ENCODE results near the gene NRAP.
A peak's percentile ranks its signal among the peaks of the same experiment; 100 is the strongest.

DNA sequence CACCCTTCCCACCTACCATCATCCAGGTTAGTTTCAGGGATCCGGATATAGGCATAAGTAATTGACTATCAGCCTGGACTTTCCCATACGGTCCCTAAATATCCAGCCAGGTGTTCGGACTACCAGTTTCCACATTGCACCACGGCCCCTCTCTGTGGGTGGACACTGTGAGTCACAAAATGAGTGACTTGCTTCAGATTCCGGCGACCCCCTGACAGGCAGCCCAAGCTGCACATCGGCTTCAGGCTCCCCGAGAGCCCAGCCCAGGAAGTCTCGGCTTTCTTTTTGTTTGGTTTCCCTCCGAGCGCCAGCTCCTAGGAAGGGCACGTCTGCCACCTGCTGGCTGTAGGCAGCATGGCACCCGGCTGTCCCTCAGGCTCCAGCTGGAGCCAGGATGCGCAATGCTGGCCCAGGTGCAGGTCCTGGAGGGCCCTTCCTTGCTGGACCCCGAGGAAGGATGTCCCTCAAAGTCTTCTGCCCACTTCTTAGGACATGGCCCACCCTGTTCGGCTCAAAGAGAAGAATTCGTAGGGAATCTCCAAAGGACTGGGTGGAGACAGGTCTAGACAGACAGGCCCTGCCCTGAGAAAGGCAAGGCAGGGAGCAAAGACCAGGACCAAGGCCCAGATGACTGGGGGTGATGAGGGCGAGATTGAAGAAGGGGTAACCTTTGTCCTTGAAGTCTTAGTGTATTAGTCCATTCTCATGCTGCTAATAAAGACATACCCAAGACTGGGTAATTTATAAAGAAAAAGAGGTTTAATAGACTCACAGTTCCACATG lies 100.3 kb downstream of the NRAP start:
- TF ChIP-seq, protein P1, sequence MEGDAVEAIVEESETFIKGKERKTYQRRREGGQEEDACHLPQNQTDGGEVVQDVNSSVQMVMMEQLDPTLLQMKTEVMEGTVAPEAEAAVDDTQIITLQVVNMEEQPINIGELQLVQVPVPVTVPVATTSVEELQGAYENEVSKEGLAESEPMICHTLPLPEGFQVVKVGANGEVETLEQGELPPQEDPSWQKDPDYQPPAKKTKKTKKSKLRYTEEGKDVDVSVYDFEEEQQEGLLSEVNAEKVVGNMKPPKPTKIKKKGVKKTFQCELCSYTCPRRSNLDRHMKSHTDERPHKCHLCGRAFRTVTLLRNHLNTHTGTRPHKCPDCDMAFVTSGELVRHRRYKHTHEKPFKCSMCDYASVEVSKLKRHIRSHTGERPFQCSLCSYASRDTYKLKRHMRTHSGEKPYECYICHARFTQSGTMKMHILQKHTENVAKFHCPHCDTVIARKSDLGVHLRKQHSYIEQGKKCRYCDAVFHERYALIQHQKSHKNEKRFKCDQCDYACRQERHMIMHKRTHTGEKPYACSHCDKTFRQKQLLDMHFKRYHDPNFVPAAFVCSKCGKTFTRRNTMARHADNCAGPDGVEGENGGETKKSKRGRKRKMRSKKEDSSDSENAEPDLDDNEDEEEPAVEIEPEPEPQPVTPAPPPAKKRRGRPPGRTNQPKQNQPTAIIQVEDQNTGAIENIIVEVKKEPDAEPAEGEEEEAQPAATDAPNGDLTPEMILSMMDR (IDR thresholded peaks at IDR 0.05; ENCODE audit: extremely low read depth in 1 of 2, insufficient read depth in 1 of 2, low read depth in 1 of 2, low read length in 2 of 2) = peak; percentile 97 to 99
- TF ChIP-seq POLR2A (IDR thresholded peaks at IDR 0.05; ENCODE audit: low read depth, low read length) (no peak), POLR2AphosphoS5 (IDR thresholded peaks at IDR 0.05; ENCODE audit: insufficient read depth, low read depth, low read length) (no peak), MYC (IDR thresholded peaks at IDR 0.05; ENCODE audit: low read depth, low read length) (no peak), EZH2 (IDR thresholded peaks at IDR 0.05; ENCODE audit: borderline replicate concordance, low read depth, low read length, severe bottlenecking) (no peak), FOS (IDR thresholded peaks at IDR 0.05; ENCODE audit: borderline replicate concordance, insufficient read depth, low read length) (no peak)
- TF ChIP-seq, protein P2, sequence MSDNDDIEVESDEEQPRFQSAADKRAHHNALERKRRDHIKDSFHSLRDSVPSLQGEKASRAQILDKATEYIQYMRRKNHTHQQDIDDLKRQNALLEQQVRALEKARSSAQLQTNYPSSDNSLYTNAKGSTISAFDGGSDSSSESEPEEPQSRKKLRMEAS (IDR thresholded peaks at IDR 0.05; ENCODE audit: insufficient read depth, insufficient read length) = no peak

Data from endothelial cell of umbilical vein (primary cell).